Measurements from ENCODE around the gene EFCAB5. TPM values are rescaled to one million over a fixed set of nuclear protein-coding genes. Genes with fewer than 3 reads are reported as not detected.
"Not testable (repeated sequence)": the region's sequence is repeated elsewhere in the genome, so short reads cannot be mapped to it uniquely, and the experiment has no call there.

The EFCAB5 gene
- total RNA-seq, result 0.52 and 1.6 TPM in 2 replicates

GRCh38 chr17:29941334-29941733 is at the start of gene EFCAB5:
EFCAB5 (plus strand) TSS chr17:29941634; CDS start chr17:29941797, 163 bp downstream.
- intact Hi-C loops (cut with micrococcal nuclease), result no loop called here

GRCh38 chr17:29892201-29892600 is 49.2 kb upstream of the EFCAB5 start:
- intact Hi-C loops (cut with micrococcal nuclease), result no loop called here

- intact Hi-C loops (cut with micrococcal nuclease), result not testable (repeated sequence)
Observed at GRCh38 chr17:29897136-29897535, 44.3 kb upstream of the EFCAB5 start.

GRCh38 chr17:29903471-29903870 is 38.0 kb upstream of the EFCAB5 start:
- intact Hi-C loops (cut with micrococcal nuclease), result no loop called here

- intact Hi-C loops (cut with micrococcal nuclease), result no loop called here
Observed at GRCh38 chr17:29905086-29905878, 36.2 kb upstream of the EFCAB5 start.

- intact Hi-C loops (cut with micrococcal nuclease), result no loop called here
Observed at GRCh38 chr17:29905879-29906167, 35.6 kb upstream of the EFCAB5 start.

GRCh38 chr17:29906969-29907368 is 34.5 kb upstream of the EFCAB5 start:
- intact Hi-C loops (cut with micrococcal nuclease), result no loop called here

GRCh38 chr17:29909236-29910003 is 32.0 kb upstream of the EFCAB5 start:
- intact Hi-C loops (cut with micrococcal nuclease), result no loop called here

- intact Hi-C loops (cut with micrococcal nuclease), result no loop called here
Observed at GRCh38 chr17:29911641-29912177, 29.7 kb upstream of the EFCAB5 start.

GRCh38 chr17:29914819-29915537 is 26.5 kb upstream of the EFCAB5 start:
- intact Hi-C loops (cut with micrococcal nuclease), result no loop called here

- intact Hi-C loops (cut with micrococcal nuclease), result no loop called here
Observed at GRCh38 chr17:29918016-29918415, 23.4 kb upstream of the EFCAB5 start.

GRCh38 chr17:29918922-29919856 is 22.2 kb upstream of the EFCAB5 start:
- intact Hi-C loops (cut with micrococcal nuclease), result no loop called here

GRCh38 chr17:29924786-29925185 is 16.6 kb upstream of the EFCAB5 start:
- intact Hi-C loops (cut with micrococcal nuclease), result no loop called here

- intact Hi-C loops (cut with micrococcal nuclease), result no loop called here
Observed at GRCh38 chr17:29927546-29927945, 13.9 kb upstream of the EFCAB5 start.

GRCh38 chr17:29929006-29929532 is 12.4 kb upstream of the EFCAB5 start:
- intact Hi-C loops (cut with micrococcal nuclease), result no loop called here

GRCh38 chr17:29929533-29930408 is 11.7 kb upstream of the EFCAB5 start, which contains the start of gene SSH2:
SSH2 (minus strand) TSS chr17:29930228; CDS start chr17:29930000, 228 bp downstream.
- intact Hi-C loops (cut with micrococcal nuclease), result loop anchor here (1.0 to 10.0 kb wide), 3 partner anchors 290 to 345 kb away; partner anchors contain the start of gene GIT1

GRCh38 chr17:29930409-29931010 is 10.9 kb upstream of the EFCAB5 start:
- intact Hi-C loops (cut with micrococcal nuclease), result loop anchor here (1.0 to 10.0 kb wide), 5 partner anchors 123 to 346 kb away; partner anchors contain the start of gene GIT1

GRCh38 chr17:29931231-29931932 is 10.1 kb upstream of the EFCAB5 start:
- intact Hi-C loops (cut with micrococcal nuclease), result loop anchor here (1.0 to 10.0 kb wide), 4 partner anchors 124 to 347 kb away; partner anchors contain the start of gene GIT1

All from T-helper 2 cell treated with Interferon-gamma antibody and Interleukin-4, amounts not matched to agents 100 ng/mL and 5 ng/mL, for 36 hours (primary cell).